Ascending aorta (tissue), 2 donors: Measurements from ENCODE around the gene KLF3. TPM values are rescaled to one million over a fixed set of nuclear protein-coding genes. Genes with fewer than 3 reads are reported as not detected.
"Not testable (repeated sequence)": the region's sequence is repeated elsewhere in the genome, so short reads cannot be mapped to it uniquely, and the experiment has no call there.

Experiments
- DNase-seq, 2 donors: peaks; one replicate each; pipeline ENCODE4 v3.0.0-alpha.2; 2019; ENCODE audit warnings: low spot score in 2 of 2
- H3K27ac ChIP-seq, 2 donors: fragments of 200-600 bp; sonication (generic); one replicate each; pipeline ENCODE4 v1.5.1; 2016 to 2017; ENCODE audit warnings: mild to moderate bottlenecking in 1 of 2
- H3K27me3 ChIP-seq: fragments of 200-600 bp; sonication (generic); one replicate; pipeline ENCODE4 v1.5.1; 2017
- H3K36me3 ChIP-seq, 2 donors: fragments of 200-600 bp; sonication (generic); one replicate each; pipeline ENCODE4 v1.5.1; 2016
- H3K4me1 ChIP-seq, 2 donors: fragments of 200-600 bp; sonication (generic); one replicate each; pipeline ENCODE4 v1.5.1; 2016 to 2017; ENCODE audit warnings: mild to moderate bottlenecking in 1 of 2
- H3K4me3 ChIP-seq, 2 donors: fragments of 200-600 bp; sonication (generic); one replicate each; pipeline ENCODE4 v1.5.1; 2016 to 2017; ENCODE audit warnings: mild to moderate bottlenecking in 1 of 2
- H3K9me3 ChIP-seq, 2 donors: fragments of 200-600 bp; sonication (generic); one replicate each; pipeline ENCODE4 v1.5.1; 2016
- intact Hi-C: fragments of 100-400 bp; cut with DNase I; formaldehyde crosslinking; loops from one replicate; pipeline ENCODE4 v1.15.1; 2023
- total RNA-seq: library from RNA; depleted of rRNA; stranded (reverse); fragments of >200 nt; gene quantifications from one replicate; pipeline ENCODE4 v1.1.0, GENCODE V29; 2016
- TF ChIP-seq, protein P1 (sequence below), 3 experiments: fragments of 200-600 bp in 2 of 3; fragments of 450-650 bp in 1 of 3; sonication (generic) in 2 of 3; IDR thresholded peaks; one replicate each; pipeline ENCODE4 v1.5.1; 2016 to 2019; ENCODE audit warnings: antibody characterized with exemption in 3 of 3, mild to moderate bottlenecking in 1 of 3, moderate library complexity in 1 of 3

Gene KLF3
- total RNA-seq, 1 donor from 2014 or later: 21.5 TPM

DNA sequence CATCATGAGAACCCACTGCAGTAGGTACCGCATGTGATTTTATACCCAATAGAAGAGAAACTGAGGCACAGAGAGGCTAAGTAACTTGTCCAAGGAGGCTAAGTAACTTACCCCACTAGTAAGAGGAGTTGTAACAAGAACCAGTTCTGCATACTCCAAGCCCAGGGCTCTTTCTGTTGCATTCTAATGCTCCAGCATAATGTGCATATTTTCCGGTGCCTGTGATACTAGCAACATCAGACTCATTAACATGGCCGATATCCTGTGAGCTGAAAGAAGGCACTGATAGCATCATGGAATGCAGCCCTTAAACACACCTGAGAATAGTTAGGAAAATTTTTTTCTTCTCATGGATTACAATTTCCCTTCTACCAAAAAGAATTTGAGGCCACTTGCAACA lies 39.7 kb upstream of the KLF3 start:
- Histone ChIP-seq H3K4me1 (no peaks in the 10 kb centered on the region), H3K36me3 (no peaks in the 10 kb centered on the region), H3K4me3 (no peak overlapping the region), H3K9me3 (no peaks in the 10 kb centered on the region), H3K27me3 (no peaks in the 10 kb centered on the region), H3K27ac (no peak overlapping the region)
- DNase-seq: no peak
- TF ChIP-seq, protein P1, sequence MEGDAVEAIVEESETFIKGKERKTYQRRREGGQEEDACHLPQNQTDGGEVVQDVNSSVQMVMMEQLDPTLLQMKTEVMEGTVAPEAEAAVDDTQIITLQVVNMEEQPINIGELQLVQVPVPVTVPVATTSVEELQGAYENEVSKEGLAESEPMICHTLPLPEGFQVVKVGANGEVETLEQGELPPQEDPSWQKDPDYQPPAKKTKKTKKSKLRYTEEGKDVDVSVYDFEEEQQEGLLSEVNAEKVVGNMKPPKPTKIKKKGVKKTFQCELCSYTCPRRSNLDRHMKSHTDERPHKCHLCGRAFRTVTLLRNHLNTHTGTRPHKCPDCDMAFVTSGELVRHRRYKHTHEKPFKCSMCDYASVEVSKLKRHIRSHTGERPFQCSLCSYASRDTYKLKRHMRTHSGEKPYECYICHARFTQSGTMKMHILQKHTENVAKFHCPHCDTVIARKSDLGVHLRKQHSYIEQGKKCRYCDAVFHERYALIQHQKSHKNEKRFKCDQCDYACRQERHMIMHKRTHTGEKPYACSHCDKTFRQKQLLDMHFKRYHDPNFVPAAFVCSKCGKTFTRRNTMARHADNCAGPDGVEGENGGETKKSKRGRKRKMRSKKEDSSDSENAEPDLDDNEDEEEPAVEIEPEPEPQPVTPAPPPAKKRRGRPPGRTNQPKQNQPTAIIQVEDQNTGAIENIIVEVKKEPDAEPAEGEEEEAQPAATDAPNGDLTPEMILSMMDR (IDR thresholded peaks at IDR 0.05): no peak
- intact Hi-C loops: loop anchor here (5.0 kb wide), 1 partner anchor 33 kb away; no protein-coding TSS in a partner anchor

DNA sequence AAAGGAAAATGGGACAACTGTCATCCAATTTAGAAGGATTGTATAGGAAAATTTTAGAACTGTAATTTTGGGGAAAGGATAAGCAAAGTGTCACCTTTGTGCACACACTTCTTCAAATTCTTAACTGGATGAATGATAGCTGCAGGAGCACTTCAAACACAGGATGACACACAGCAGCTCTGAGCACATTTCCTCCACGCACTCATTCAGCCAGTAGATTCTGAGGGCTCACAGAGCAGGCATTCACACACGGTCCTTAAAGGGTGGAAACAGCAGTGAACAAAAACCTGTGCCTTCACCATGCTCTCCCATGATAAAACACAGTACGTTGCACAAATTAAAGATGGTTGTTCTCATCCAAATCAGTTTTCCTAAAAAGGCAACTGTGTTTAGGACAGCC lies 38.5 kb upstream of the KLF3 start:
- DNase-seq: no peak
- no peak overlapping the region for H3K4me3 ChIP-seq
- H3K27ac ChIP-seq: no peak overlapping the region
- no peaks in the 10 kb centered on the region for H3K27me3 ChIP-seq
- TF ChIP-seq, protein P1 (IDR thresholded peaks at IDR 0.05): no peak
- intact Hi-C loops: no loop called here
- H3K9me3 ChIP-seq: no peaks in the 10 kb centered on the region
- H3K4me1 ChIP-seq: no peaks in the 10 kb centered on the region
- no peaks in the 10 kb centered on the region for H3K36me3 ChIP-seq

DNA sequence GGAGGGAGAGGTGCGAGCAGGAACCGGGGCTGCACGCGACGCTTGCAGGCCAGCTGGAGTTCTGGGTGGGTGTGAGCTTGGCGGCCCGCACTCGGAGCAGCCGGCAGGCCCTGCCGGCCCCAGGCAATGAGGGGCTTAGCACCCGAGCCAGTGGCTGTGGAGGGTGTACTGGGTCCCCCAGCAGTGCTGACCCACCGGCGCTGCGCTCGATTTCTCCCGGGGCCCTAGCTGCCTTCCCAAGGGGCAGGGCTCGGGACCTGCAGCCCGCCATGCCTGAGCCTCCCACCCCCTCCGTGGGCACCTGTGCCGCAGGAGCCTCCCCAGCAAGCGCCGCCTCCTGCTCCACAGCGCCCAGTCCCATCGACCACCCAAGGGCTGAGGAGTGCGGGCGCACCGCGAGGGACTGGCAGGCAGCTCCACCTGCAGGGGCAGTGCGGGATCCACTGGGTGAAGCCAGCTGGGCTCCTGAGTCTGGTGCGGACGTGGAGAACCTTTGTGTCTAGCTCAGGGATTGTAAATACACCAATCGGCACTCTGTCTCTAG lies 37.0 kb upstream of the KLF3 start:
- DNase-seq, H3K4me3 ChIP-seq, intact Hi-C loops, H3K27me3 ChIP-seq, H3K36me3 ChIP-seq, H3K9me3 ChIP-seq, H3K27ac ChIP-seq, H3K4me1 ChIP-seq: not testable (repeated sequence)

DNA sequence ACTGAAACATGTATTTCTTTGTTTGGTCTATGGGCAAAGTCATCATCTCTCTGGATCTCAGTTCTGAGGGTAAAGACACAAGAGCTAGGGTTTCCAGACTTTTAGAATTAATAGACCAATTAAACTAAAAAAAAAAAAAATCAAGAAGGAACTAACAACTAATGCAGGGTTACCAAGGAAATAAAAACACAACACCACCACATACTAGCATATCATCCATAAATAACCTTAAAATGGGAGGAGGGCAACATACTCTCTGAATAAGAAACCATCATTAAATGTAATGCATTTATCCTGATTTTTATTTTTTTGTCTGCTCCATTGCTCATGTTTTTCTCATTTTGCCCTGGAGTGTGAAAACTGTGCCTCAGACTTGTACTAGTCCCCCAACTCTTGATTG lies 33.5 kb upstream of the KLF3 start:
- Histone ChIP-seq H3K9me3 (no peaks in the 10 kb centered on the region), H3K4me1 (peaks cover 0 to 8% of the 10 kb centered on the region in 2 donors), H3K27ac (no peak overlapping the region), H3K27me3 (no peaks in the 10 kb centered on the region), H3K4me3 (no peak overlapping the region), H3K36me3 (no peaks in the 10 kb centered on the region)
- intact Hi-C loops: no loop called here
- TF ChIP-seq, protein P1 (IDR thresholded peaks at IDR 0.05): no peak
- no peak for DNase-seq

DNA sequence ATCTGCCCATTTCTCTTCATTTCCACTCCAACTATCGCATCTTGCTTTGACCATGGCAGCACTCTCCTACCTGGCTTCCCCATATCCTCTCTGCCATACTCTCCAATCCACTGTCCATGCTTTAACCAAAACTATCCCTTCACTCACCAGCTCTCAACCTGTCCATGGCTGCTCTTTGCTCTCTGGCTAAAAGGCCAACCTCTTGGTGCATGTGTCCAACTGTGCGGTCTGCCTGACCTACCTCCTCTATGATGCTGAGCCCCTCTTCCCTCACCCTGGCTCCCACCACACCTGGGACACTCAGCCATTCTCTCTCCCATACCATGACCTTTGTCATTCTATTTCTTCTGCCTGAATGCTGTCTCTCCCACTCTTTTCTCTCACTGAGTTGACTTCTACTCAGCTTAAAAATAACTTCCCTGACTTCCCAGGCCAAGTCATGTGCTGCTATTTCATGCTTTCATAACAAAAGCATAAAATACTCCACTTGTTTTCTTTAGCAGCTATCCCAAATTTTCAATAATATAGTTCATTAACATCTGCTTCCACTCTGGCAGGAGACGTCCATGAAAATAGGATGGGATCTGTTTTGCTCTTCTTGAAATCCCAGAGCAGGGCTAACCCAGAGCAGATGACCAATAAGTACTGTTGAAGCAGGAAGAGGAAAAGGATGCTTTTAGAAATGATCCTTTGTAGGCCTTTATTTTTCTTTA lies 29.8 kb upstream of the KLF3 start:
- intact Hi-C loops: no loop called here
- TF ChIP-seq, protein P1 (IDR thresholded peaks at IDR 0.05): no peak
- Histone ChIP-seq H3K9me3 (no peaks in the 10 kb centered on the region), H3K27ac (peak overlapping the region; percentile 56 to 66), H3K4me1 (peaks cover 0 to 8% of the 10 kb centered on the region in 2 donors), H3K36me3 (no peaks in the 10 kb centered on the region), H3K27me3 (no peaks in the 10 kb centered on the region), H3K4me3 (no peak overlapping the region)
- no peak for DNase-seq

DNA sequence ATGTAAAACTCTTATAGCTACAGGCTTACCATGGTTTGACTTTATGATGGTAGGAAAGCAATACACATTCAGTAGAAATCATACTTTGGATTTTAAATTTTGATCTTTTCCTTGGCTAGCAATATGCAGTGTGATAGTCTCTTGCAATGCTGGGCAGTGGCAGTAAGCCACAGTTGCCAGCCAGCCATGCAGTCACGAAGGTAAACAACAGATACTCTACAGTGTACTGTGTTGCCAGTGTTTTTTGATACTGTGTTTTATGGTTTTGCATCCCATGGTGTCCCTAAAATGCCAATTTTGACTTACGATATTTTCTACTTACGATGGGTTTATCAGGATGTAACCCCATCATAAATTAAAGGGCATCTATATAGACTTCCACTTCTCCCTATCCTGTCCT lies 24.8 kb upstream of the KLF3 start:
- no peaks in the 10 kb centered on the region for H3K9me3 ChIP-seq
- intact Hi-C loops: no loop called here
- H3K36me3 ChIP-seq: no peaks in the 10 kb centered on the region
- DNase-seq: no peak
- TF ChIP-seq, protein P1 (IDR thresholded peaks at IDR 0.05): no peak
- H3K4me3 ChIP-seq: no peak overlapping the region
- no peak overlapping the region for H3K27ac ChIP-seq
- H3K27me3 ChIP-seq: no peaks in the 10 kb centered on the region
- peaks cover 0 to 3% of the 10 kb centered on the region in 2 donors for H3K4me1 ChIP-seq
